Germinal center (tissue), 1 donor: ENCODE results near the gene NEO1.

Experiments used
- DNase-seq: peaks from one replicate; pipeline ENCODE4 v3.0.0; 2012; ENCODE audit warnings: mixed read lengths, low spot score

NEO1 gene, protein sequence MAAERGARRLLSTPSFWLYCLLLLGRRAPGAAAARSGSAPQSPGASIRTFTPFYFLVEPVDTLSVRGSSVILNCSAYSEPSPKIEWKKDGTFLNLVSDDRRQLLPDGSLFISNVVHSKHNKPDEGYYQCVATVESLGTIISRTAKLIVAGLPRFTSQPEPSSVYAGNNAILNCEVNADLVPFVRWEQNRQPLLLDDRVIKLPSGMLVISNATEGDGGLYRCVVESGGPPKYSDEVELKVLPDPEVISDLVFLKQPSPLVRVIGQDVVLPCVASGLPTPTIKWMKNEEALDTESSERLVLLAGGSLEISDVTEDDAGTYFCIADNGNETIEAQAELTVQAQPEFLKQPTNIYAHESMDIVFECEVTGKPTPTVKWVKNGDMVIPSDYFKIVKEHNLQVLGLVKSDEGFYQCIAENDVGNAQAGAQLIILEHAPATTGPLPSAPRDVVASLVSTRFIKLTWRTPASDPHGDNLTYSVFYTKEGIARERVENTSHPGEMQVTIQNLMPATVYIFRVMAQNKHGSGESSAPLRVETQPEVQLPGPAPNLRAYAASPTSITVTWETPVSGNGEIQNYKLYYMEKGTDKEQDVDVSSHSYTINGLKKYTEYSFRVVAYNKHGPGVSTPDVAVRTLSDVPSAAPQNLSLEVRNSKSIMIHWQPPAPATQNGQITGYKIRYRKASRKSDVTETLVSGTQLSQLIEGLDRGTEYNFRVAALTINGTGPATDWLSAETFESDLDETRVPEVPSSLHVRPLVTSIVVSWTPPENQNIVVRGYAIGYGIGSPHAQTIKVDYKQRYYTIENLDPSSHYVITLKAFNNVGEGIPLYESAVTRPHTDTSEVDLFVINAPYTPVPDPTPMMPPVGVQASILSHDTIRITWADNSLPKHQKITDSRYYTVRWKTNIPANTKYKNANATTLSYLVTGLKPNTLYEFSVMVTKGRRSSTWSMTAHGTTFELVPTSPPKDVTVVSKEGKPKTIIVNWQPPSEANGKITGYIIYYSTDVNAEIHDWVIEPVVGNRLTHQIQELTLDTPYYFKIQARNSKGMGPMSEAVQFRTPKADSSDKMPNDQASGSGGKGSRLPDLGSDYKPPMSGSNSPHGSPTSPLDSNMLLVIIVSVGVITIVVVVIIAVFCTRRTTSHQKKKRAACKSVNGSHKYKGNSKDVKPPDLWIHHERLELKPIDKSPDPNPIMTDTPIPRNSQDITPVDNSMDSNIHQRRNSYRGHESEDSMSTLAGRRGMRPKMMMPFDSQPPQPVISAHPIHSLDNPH (N-terminal part only)

DNA sequence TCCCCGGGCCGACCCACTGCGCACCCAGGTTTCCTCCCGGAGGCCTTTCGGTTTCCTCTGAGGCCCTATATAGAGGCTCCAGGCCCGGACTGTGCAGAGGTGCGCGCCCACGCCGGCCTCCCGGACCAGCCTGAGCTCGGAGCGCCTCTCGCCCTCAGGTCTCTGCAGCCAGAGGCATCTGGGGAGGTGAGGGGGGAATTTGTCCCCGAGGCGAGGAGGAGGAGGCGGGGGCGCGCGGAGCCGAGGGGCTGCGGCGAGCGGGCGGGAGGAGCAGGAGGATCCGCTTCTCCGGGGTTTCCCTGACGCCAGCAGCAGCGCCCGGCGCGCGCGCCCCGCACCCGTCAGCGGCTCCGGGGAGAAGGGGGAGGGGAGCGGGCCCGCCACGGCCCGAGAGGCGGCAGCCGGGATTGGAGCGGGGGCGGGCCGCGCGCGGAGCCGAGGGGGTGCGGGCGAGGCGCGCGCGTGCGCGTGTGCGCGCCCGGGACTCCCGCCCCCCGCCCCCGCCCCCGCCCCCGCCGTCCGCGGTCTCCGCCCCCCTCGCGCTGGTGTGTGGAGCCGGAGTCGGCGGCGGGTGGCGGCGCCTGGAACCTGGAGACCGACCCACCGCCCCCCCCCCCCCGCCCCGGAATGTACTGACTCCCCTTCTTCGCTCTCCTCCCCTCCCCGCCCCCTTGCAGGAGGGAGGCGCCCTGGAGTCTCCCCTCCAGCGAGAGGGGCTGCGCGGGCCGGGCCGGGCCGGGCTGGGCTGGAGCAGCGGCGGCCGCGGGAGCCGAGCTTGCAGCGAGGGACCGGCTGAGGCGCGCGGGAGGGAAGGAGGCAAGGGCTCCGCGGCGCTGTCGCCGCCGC lies at the start of gene NEO1:
Gene NEO1, plus strand, starts transcription at position 657 of the 846 bp plus-strand sequence. CDS start 213 bp downstream, outside the sequence.
- DNase-seq: peak; percentile 78

DNA sequence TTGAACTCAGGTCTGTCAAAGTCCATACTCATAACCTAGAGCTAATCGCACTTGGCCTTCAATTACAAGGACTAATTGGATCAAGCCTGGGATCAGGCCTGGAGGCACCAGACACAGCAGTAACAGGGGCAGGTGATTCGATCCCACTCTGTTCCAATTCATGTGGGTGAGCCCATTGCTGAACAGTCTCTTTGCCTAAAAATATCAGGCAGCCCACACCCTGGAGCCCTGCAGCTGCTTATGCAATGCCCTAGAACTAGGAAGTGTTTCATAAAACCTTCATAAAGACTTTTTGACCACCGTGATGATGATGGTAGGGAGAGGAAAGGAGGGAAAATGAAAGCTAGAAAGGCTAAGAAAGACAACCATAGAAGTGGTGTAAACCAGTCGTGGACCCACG lies 47.8 kb upstream of the NEO1 start:
- no peak for DNase-seq

DNA sequence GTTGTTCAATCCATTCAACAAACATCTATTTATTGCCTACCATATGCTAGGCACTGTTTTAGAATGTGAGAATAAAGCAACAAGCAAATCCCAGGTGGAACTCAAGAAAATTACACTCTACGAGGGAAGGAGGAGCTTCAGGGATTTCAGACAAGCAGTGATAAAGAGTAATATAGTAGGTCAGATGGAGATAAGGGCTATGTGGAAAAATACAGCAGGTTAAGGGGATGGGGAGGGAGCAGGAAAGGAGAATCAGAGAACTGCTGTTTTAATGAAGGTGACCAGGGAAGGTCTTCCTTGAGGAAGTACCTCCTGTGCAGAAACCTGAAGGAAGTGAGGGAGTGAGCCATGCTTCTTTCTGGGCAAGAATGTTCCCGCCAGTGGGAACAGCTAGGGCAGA lies 47.2 kb upstream of the NEO1 start:
- no peak for DNase-seq

DNA sequence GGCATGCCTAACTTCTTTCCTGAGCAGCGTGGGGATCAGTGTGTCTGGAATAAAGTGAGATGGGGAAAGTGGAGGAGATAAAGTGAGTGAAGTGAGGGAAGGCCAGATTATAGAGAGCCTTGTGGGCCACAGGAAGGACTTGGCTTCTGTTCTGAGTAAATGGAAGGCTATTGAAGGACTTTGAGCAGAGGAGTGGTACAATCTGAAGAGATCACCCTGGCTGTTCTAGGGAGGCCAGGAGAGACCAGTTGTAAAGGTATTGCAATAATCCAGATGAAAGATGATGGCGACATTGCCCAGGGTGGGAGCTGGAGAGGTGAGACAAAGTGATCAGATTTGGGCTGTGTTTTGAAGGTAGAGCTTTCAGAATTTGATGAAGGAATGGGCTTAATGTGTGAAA lies 46.8 kb upstream of the NEO1 start:
- no peak for DNase-seq

DNA sequence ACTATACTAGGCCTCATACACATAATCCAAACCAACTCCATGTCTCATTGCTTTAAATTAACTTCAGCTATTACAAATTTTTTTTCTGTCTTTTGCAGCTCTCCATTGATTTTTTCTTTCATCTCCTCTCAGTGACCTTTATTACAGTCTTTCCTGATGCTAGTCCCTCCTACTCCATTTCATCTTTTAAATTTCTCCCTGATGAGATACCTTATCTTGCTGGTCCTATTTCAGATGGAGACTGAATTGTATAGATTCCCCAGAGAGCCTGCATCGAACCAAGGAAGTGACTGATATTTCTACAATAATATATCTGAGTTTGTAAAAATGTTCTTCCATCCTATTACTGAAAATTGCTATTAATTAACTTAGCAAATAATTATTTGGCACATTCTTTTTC lies 45.7 kb upstream of the NEO1 start:
- no peak for DNase-seq

DNA sequence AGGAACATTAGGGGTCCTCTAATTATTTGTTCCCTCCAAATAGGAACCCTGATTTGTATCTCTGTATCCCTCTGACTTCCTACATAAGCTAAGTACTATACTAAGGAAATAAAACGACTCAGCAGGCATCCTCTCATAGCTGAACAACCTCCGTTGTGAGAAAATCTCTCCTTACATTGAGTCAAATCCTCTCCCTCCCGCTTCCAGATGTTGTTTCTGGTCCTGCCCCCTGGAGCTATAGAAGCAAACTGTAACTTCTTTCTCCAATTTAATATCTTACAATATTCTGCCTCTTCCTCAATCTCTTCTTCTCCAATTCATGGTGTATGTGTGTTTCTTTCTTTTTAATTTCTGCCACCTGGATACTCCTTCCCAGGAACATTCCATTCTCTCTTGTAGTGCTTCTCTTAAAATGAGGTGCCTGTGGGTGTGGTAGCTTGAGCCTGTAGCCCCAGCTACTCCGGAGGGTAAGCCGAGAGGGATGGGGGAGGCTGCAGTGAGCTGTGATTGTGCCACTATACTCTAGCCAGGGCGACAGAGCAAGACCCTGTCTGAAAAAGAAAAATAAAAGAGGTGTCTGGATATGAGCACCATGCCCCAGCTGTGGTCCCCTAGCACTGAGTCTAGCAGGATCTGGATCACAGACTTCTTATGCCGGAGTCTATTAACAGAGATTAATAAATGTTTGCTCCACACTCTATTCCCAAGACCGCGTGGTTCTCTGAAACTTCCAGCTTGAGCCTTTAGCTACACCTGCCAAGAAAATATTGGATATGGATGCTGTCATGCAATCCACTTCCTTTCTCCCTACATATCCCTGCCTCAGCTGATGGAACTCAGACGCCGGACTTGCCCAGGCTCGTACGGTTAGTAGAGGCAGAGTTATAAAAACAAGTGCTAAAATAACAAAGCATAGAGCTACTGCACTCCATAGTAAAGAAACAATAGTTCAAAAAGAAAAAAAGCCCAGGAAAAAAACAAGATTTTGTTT lies 42.9 kb upstream of the NEO1 start:
- no peak for DNase-seq

DNA sequence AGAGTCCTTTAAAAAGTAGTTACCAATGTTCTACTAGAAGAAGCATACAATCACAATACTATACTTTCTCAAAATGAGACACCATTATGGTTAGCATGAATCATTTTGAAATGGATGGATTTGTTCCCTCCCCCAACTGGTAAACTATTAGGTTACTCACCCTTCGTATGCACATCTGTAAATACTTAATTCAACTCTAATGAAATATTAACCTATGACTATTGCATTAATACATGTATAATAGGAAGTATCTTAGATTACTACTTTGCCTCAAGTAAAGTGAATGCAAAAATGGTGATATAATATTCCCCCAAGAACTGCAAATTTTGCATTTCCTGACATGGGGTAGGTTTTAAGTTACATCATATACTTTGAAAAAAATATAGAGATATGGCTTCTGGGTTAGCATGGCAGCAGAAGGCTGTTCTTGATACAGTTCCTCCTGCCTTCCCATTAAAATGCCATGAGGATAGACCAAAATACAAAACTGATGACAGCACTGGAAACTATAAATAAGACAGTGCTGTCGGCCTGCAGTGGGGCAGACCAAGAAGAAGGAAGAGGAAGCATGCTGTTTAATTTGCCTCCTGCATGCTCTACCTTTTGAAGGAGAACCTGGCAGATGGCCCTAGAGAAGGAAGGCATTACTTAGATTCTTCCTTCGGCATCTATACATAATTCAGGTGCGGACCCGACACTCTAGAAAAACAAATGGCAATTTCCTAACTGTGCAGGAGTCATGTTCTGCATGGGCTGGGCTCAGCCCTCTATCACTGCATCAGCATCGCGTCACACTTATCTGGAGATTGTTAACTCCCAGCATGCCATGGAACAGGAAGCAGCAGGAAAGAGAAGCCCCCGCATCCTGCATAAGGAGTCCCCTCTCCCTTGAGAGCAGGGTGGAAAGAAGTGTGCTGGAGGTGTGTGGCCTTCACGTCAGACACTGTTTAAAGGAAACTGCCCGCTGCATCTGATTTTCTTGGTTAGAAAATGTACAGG lies 41.8 kb upstream of the NEO1 start:
- DNase-seq: no peak

DNA sequence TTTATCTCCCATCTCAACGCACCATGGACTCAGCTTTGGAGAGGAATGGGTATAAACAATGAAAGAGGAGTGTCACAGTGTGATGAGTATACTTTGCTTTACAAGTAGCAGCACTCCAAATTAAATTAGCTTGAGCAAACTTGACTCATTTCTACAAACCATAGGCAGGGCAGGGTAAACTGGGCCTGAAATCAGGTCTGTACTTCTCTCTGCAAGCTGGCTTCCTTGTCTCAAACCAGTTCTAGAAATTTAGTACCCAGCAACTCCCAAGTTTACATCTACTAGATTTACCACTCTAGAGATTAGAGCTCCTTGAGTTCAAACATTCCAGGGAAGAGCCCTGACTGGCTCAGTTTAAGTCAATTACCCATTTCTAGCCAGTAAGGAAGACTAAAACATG lies 37.4 kb upstream of the NEO1 start:
- no peak for DNase-seq

DNA sequence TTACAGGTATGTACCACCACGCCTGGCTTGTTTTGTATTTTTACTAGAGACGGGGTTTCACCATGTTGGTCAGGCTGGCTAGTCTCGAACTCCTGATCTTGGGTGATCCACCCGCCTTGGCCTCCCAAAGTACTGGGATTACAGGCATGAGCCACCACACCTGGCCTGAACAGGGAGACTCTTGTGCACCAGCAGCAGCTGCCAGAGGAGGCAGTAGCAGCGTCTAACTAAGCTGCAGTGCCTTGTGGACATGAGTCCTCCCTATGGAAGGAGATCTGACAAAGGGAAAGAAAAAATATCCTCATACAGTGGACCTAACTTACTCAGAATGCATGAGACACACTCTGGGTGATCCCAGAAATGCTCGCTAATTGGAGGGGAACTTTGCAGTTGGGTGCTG lies 36.8 kb upstream of the NEO1 start:
- DNase-seq: no peak

DNA sequence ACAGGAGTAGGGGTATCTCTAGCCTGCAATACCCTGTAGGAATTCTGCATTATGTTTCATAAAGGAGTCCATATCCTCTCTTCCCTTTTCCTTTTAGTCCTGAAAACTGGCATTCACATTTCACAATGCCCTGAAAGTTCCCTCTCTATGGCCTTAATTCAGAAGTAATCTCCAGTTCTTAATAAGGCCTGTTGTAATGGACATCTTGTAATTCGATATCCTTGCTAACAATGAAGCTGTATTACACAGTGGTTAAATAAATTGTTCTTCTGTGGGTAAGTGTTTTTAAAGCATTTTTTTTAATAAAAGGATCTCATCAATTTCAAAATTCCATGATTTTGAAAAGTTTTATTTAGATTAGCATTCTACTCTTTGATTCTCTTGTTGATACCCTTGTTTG lies 34.3 kb upstream of the NEO1 start:
- no peak for DNase-seq

DNA sequence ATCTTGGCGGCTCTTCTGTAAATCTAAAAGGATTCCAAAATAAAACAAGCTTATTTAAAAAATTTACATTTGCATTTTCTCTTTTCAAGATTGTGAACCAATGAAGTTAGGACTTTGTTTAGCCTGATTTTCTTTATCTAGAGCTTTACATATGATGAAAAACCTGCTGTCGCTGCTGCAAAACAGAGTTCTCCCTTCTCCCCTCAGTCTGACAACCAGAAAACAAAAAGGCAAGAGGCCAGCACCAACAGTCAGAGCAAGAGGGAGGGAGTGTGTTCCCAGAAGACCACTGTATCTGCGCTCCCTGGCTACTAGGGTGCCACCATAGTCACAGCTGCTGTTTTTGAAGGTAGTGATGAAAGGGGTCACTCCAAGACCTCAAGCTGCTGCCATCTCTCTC lies 33.1 kb upstream of the NEO1 start:
- no peak for DNase-seq

DNA sequence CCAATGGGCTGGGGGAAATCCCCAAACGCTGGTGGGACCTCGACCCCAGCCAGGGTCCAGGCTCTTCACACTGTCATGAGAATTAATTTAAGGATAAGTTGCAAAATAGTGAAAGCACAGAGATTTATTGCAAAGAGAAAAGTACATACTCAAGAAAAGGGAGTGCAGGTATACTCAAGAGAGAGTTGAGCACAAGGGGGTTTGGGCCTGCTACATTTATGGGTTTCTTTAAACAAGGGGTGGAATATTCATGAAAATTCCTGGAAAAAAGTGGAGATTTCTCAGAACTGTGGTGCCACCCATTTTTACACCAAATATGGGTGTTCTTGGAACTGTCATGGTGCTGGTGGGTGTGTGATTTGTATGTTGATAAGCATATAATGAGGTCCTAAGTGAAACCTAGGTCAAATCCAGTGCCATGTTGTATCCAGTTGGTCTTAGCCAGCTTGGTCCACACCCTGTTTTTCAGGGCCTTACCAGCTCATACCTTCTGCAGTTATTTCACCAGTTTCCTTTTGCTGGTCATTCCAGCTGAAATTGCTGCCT lies 32.6 kb upstream of the NEO1 start:
- DNase-seq: no peak

DNA sequence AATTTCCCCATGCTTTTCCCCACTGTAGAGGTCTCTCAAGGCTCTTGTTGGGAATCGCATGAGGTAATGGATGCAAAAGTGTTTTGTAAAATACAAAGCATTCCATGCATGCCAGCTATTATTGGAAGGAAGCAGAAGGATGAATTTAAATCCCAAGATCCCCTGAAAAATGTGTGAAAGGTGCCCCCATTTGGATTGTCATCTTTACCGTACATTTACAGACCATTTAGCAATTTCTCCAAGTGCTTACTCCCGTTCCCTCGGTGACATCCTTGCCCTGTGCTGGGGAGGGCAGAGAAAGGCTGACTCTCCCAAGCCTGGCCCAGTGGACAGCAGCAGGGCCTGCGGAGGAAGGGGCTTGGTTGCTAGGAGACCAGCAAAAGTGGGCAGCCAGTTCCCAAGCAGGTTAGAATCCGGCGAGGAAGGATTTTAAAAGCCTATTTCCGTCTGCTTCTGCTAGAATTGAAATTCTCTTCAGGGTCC lies 31.1 kb upstream of the NEO1 start:
- DNase-seq: no peak

DNA sequence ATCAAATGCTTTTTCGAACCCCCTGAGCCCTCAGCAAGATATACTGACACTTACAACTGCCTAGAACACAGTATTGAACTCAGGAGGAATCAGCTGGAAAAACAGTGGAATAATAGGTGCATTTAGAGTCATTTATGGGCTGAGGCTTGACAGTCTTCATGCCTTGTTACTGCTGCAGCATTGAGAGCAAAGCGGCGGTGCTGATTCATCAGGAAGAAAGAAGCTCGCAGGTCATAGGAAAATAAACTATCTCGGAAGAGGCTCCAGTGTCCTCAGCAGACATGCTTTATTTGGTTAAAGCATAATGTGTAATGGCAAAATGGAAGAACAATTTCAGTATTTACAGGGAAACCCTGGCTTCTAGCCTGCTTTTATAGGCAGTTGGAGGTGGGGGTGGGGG lies 30.1 kb upstream of the NEO1 start:
- DNase-seq: no peak

DNA sequence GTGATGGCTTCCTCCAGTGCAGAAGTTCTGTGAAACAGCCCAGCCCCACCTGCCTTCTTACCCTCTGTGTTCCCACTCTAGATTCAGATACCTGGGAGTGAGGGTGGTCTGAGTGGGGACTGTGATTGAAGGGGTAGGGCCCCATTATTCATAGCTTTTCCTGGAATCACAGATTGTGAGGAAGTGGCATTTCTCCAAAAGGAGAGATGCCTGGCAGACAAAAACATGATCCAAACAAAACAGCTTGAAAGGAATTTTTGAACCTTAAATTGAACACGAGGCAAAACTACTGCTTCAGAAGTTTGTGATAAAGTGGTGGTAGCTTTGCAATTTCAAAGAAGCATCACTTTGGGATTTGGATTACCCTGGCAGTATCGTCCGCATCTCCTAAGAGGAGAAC lies 29.2 kb upstream of the NEO1 start:
- DNase-seq: no peak

DNA sequence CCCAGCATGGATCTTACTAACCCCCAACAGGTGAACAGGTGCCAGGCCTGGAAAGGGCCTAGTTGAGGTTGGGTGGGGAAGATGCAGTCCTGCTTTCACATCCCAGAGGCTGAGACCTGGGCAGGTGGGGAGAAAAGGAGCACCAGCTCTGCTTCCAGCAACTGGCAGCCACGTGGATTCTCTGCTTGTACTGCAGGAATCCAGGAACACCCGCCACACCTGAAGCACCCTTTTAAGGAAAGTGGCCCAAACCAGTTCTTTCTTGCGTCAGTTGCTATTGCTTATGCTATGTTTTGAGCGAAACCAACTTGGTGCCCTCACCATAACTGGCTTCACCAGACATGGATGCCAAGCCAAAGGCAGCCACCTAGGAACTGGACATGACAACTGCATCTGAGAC lies 28.1 kb upstream of the NEO1 start:
- DNase-seq: no peak

DNA sequence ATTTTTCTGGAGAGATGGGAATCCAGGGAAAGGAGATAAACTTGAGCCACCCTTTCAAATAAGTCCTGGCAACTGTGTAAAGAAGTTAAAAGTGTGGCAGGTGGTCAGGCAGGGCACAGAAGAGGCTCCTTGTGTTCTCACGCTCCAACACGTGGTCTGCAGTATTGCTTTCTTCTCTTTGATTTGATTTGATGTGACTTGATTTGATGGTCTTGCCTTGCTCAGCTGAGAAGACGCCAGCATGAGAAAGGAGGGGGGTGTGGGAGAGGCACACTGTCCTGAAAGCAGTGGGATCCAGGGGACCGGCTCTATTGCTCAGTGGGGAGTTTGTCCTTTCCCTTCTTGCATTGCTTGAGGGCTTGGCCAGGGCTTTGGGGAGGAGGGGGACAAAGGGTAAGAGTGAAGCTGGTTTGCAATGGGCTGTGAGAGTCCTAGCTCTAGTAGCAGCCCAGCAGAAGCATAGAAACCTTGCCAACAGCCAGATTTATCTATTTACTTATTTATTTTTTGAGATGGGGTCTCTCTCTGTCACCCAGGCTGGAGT lies 25.7 kb upstream of the NEO1 start:
- DNase-seq: no peak

DNA sequence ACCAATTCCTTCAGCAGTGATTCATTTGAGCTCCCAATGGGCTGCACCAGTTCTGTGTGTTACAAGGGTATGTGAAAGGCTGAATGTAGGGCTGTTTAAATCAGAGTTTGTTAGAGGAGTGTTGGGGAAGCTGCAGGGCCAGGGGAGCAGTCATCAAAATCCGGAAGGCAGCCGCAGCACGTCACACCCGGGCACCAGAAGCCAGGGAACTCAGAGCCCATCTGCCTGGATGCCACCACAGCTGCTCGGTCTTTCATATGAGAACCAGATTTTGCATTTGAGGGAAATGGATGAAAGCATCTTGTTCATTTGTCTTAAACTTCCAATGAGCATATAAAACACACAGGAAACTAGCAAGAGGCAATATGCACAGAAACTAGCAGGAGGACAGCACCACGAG lies 24.2 kb upstream of the NEO1 start:
- no peak for DNase-seq
